GM12878 (cell line): ENCODE measurements around the gene ZNF212. TPM values are rescaled to one million over a fixed set of nuclear protein-coding genes. Genes with fewer than 3 reads are reported as not detected.

Experiments
- ATAC-seq: fragments of 200-7000 bp; cut with Tn5 transposase; 3 replicates; pipeline ENCODE4 v1.9.1; 2020; ENCODE audit warnings: mild to moderate bottlenecking, moderate library complexity
- BruUV-seq: library from RNA; stranded (reverse); fragments of 400-500 nt; replicated peaks from 2 replicates; lab custom pipeline; 2021; lab: Mats Ljungman, UMichigan
- CTCF ChIA-PET: fragments of 300-600 bp; sonication (Branson Sonifier 250); formaldehyde crosslinking; extraction: SDS; loops from one replicate; lab custom pipeline; 2021; ENCODE audit warnings: inconsistent platforms; lab: Yijun Ruan, JAX
- POLR2A ChIA-PET: fragments of 350-600 bp; formaldehyde crosslinking; extraction: SDS; loops from one replicate; lab custom pipeline; 2021; ENCODE audit warnings: inconsistent platforms; lab: Charles Lee
- RAD21 ChIA-PET: fragments of 300-600 bp; sonication (Branson Sonifier 250); formaldehyde crosslinking; loops from one replicate; lab custom pipeline; 2023; ENCODE audit warnings: antibody characterized with exemption; ENCODE audit not compliant: unreplicated experiment; lab: Charles Lee
- SMC1A ChIA-PET: fragments of 300-600 bp; sonication (Branson Sonifier 250); formaldehyde crosslinking; loops from one replicate; lab custom pipeline; 2023; ENCODE audit not compliant: unreplicated experiment, uncharacterized antibody; lab: Charles Lee
- DNase-seq: peaks from one replicate; pipeline ENCODE4 v3.0.0-alpha.2; 2011; ENCODE audit warnings: low read depth, low spot score
- FAIRE-seq: peaks from 3 replicates; lab custom pipeline; 2011; peaks lifted over from hg19 to GRCh38; lab: Jason Lieb, UNC
- H2AFZ ChIP-seq: 2 replicates; pipeline ENCODE4 v1.6.0; 2011; ENCODE audit warnings: low read depth, low read length, control low read depth; ENCODE audit not compliant: control insufficient read depth
- H3K27ac ChIP-seq: 2 replicates; pipeline ENCODE4 v1.5.1; 2011; ENCODE audit warnings: control low read depth; ENCODE audit not compliant: control insufficient read depth, insufficient read depth
- H3K27me3 ChIP-seq, 2 experiments: replicated peaks in 1 of 2; 2 replicates each; pipeline versions ENCODE4 v1.6.0 to v1.6.1; 2011; ENCODE audit warnings: low read length in 1 of 2; ENCODE audit not compliant: control insufficient read depth in 2 of 2, insufficient read depth in 2 of 2
- H3K36me3 ChIP-seq, 2 experiments: 2 replicates each; pipeline ENCODE4 v1.5.1; 2011; ENCODE audit warnings: low read length in 1 of 2; ENCODE audit not compliant: control insufficient read depth in 2 of 2, insufficient read depth in 2 of 2
- H3K4me1 ChIP-seq: 2 replicates; pipeline ENCODE4 v1.6.1; 2011; ENCODE audit warnings: mild to moderate bottlenecking, low read length, moderate library complexity, mixed read lengths; ENCODE audit not compliant: control insufficient read depth, insufficient read depth
- H3K4me2 ChIP-seq: 2 replicates; pipeline ENCODE4 v1.6.0; 2011; ENCODE audit warnings: control low read depth; ENCODE audit not compliant: control insufficient read depth, insufficient read depth
- H3K4me3 ChIP-seq: fragments of 200-600 bp; sonication (generic); 2 replicates; pipeline ENCODE4 v1.5.1; 2016
- H3K79me2 ChIP-seq: 2 replicates; pipeline ENCODE4 v1.6.0; 2011; ENCODE audit warnings: low read length; ENCODE audit not compliant: control insufficient read depth, insufficient read depth
- H3K9ac ChIP-seq: 2 replicates; pipeline ENCODE4 v1.8.0; 2011; ENCODE audit warnings: low read length, control low read depth, mixed read lengths; ENCODE audit not compliant: control insufficient read depth, insufficient read depth
- H3K9me3 ChIP-seq: replicated peaks from 3 replicates; pipeline ENCODE4 v1.5.1; 2011; ENCODE audit warnings: mild to moderate bottlenecking, low read length; ENCODE audit not compliant: control insufficient read depth, insufficient read depth
- H4K20me1 ChIP-seq: 2 replicates; pipeline ENCODE4 v1.6.0; 2011; ENCODE audit not compliant: control insufficient read depth, insufficient read depth
- CBFB ChIP-seq: IDR thresholded peaks from 2 replicates; pipeline ENCODE4 v1.6.1; 2016; ENCODE audit warnings: antibody characterized with exemption, low read depth
- HDAC6 ChIP-seq: fragments of 200-600 bp; sonication (generic); IDR thresholded peaks from one replicate; pipeline ENCODE4 v1.8.0; 2017; ENCODE audit warnings: antibody characterized with exemption; ENCODE audit not compliant: unreplicated experiment
- JUNB ChIP-seq: IDR thresholded peaks from 2 replicates; pipeline ENCODE4 v1.6.1; 2016; ENCODE audit warnings: antibody characterized with exemption, mild to moderate bottlenecking
- KDM1A ChIP-seq: fragments of 200-600 bp; sonication (generic); IDR thresholded peaks from 2 replicates; pipeline ENCODE4 v1.6.1; 2016; ENCODE audit warnings: borderline replicate concordance
- POLR2A ChIP-seq: IDR thresholded peaks from 2 replicates; pipeline ENCODE4 v1.6.1; 2011; ENCODE audit warnings: low read depth, mild to moderate bottlenecking, low read length
- TCF3 ChIP-seq: IDR thresholded peaks from 2 replicates; pipeline ENCODE4 v1.6.1; 2012; ENCODE audit warnings: low read depth, mild to moderate bottlenecking, low read length, borderline replicate concordance; ENCODE audit not compliant: insufficient read depth
- ZBTB40 ChIP-seq: fragments of 450-650 bp; IDR thresholded peaks from 2 replicates; pipeline ENCODE4 v1.6.1; 2016; ENCODE audit warnings: mild to moderate bottlenecking, moderate library complexity, borderline replicate concordance
- WGBS: methylation state at CpG from one replicate; pipeline ENCODE4 v1.1.6; 2016; ENCODE audit warnings: low lambda C conversion rate; ENCODE audit not compliant: insufficient replicate concordance, insufficient coverage; ENCODE audit errors: missing lambda C conversion rate; 5-methylcytosine and 5-hydroxymethylcytosine counted together
- in situ Hi-C: fragments of 300-500 bp; cut with MboI; formaldehyde crosslinking; loops from 9 replicates; pipeline ENCODE4 v1.14.3; 2018; ENCODE audit warnings: mixed read lengths
- intact Hi-C: fragments of 100-400 bp; cut with micrococcal nuclease; formaldehyde crosslinking; loops from one replicate; pipeline ENCODE4 v1.14.2; 2022; ENCODE audit not compliant: unreplicated experiment
- polyA plus RNA-seq, 11 experiments: library from polyadenylated mRNA; depleted of rRNA in 4 of 11; unstranded in 6 of 11; stranded (reverse) in 5 of 11; fragments of >200 nt; fragmentation: Nextera tagmentation in 4 of 11; fragmentation: Illumina TruSeq in 1 of 11; extraction: Ambion mirVana in 4 of 11; extraction: Trizol in 1 of 11; gene quantifications; 1 replicate in 1 of 11; 2 replicates in 10 of 11; pipeline versions ENCODE4 v1.2.1 to v1.2.3, GENCODE V29; 2011 to 2016; ENCODE audit warnings: inconsistent platforms in 2 of 11, missing spikeins in 2 of 11, low read depth in 1 of 11
- total RNA-seq, 4 experiments: library from RNA; depleted of rRNA in 3 of 4; stranded (reverse); fragments of >200 nt in 3 of 4; fragmentation: Illumina TruSeq in 1 of 4; extraction: Trizol in 1 of 4; gene quantifications; 2 replicates each; pipeline versions ENCODE4 v1.2.1 to v1.2.3, GENCODE V29; 2013 to 2021
- TF ChIP-seq, protein P1 (sequence below): IDR thresholded peaks from 2 replicates; pipeline ENCODE4 v1.6.1; 2011; ENCODE audit warnings: low read depth, low read length, improper control_type of control experiment, borderline replicate concordance
- TF ChIP-seq, protein P2 (sequence below): fragments of 450-650 bp; IDR thresholded peaks from 2 replicates; pipeline ENCODE4 v1.6.1; 2016; ENCODE audit warnings: mild to moderate bottlenecking

ZNF212 gene
- total and polyA plus RNA-seq, 10 of the 15 experiments (the other 5 are each of a cell fraction or from before 2014, with no cell fraction given): 1.2 to 11.6 (median 5.4) TPM

DNA sequence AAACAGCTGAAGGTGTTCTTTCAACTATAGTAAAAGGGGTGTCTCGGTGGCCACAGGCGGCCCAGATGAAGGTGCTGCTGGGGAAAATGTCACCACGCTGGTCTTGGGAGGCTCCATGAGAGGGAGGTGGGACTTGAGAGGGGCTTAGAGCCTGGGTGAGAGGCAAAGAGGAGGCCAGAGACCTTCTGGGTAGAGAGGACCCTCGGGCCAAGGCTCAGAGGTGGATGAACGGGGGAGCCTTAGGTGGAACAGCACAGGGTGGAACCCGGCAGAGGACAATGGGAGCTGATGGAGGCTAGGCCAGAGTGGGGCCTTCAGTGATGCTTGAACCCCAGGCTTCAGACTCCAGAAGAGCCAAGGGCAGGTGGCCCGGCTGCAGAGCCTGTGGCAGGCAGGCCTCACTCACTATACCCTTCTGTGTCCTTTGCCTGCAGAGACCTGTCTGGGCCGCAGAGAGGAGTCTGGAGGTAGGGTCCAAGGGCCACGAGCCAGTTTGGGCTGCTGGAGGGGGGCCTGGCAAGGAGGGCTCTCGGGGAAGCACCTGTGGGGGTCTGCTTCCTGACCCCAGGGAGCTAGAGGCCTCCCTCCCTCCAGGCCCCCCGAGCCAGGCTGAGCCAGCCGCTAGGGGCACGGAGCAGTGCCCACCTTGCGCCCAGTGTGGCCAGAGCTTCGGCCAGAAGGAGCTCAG is 54.6 kb downstream of the ZNF212 start:
- Histone ChIP-seq H3K4me2 (no peak overlapping the region), H3K4me1 (no peaks in the 10 kb centered on the region), H3K36me3 (peaks cover 0 to 1% of the 10 kb centered on the region in 2 experiments; a peak in 1 of 4 replicates), H4K20me1 (no peaks in the 10 kb centered on the region), H3K27ac (no peak overlapping the region), H3K9me3 (no peaks in the 10 kb centered on the region; the same call in 2 of the 3 replicates), H3K79me2 (no peaks in the 10 kb centered on the region), H3K9ac (no peak overlapping the region), H3K27me3 (no peaks in the 10 kb centered on the region), H3K4me3 (no peak overlapping the region), H2AFZ (no peak overlapping the region)
- intact Hi-C loops (no loop called here), in situ Hi-C loops (no loop called here)
- no peak for ATAC-seq
- DNase-seq: no peak
- WGBS: 79% methylated on average over 15 of the region's 15 CpGs
- POLR2A ChIA-PET: no interaction called here
- RAD21 ChIA-PET: no interaction called here
- FAIRE-seq: no peak
- no peak for TF ChIP-seq HDAC6
- no peak for TF ChIP-seq ZBTB40
- no peak for TF ChIP-seq CBFB
- TF ChIP-seq JUNB: no peak
- no peak for TF ChIP-seq POLR2A
- TF ChIP-seq, protein P1, sequence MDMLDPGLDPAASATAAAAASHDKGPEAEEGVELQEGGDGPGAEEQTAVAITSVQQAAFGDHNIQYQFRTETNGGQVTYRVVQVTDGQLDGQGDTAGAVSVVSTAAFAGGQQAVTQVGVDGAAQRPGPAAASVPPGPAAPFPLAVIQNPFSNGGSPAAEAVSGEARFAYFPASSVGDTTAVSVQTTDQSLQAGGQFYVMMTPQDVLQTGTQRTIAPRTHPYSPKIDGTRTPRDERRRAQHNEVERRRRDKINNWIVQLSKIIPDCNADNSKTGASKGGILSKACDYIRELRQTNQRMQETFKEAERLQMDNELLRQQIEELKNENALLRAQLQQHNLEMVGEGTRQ: no peak
- TF ChIP-seq, protein P2, sequence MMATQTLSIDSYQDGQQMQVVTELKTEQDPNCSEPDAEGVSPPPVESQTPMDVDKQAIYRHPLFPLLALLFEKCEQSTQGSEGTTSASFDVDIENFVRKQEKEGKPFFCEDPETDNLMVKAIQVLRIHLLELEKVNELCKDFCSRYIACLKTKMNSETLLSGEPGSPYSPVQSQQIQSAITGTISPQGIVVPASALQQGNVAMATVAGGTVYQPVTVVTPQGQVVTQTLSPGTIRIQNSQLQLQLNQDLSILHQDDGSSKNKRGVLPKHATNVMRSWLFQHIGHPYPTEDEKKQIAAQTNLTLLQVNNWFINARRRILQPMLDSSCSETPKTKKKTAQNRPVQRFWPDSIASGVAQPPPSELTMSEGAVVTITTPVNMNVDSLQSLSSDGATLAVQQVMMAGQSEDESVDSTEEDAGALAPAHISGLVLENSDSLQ: no peak
- no peak for TF ChIP-seq KDM1A
- TF ChIP-seq TCF3: no peak
- CTCF ChIA-PET: no interaction called here
- SMC1A ChIA-PET: no interaction called here
- no TSS peak for BruUV-seq
